Measurements from ENCODE around the gene DCUN1D5.

The DCUN1D5 gene

GRCh38 chr11:103013421-103013820, 78.5 kb downstream of the DCUN1D5 start:
- no peak overlapping the region for H3K27ac ChIP-seq
- no peak for TF ChIP-seq CTCF (conservative IDR thresholded peaks at IDR 0.05)
